Liver (tissue), 9 donors: ENCODE data around the gene SLC12A2. TPM values are rescaled to one million over a fixed set of nuclear protein-coding genes. Genes with fewer than 3 reads are reported as not detected.
A peak's percentile ranks its signal among the peaks of the same experiment; 100 is the strongest.

ENCODE experiments used
- DNase-seq: peaks from one replicate; pipeline ENCODE4 v3.0.0-alpha.2; 2017; ENCODE audit warnings: low spot score
- H3K27ac ChIP-seq, 2 donors: one replicate each; pipeline ENCODE4 v1.7.0; 2013; ENCODE audit warnings: inconsistent platforms in 2 of 2, low read length in 2 of 2, control low read depth in 1 of 2, low read depth in 1 of 2, mild to moderate bottlenecking in 1 of 2
- H3K27me3 ChIP-seq, 4 donors: one replicate each; pipeline versions ENCODE4 v1.6.1 to v1.7.0; 2013; ENCODE audit warnings: low read length in 3 of 4, inconsistent platforms in 1 of 4, mild to moderate bottlenecking in 1 of 4, moderate library complexity in 1 of 4; ENCODE audit not compliant: control insufficient read depth in 4 of 4, insufficient read depth in 4 of 4
- H3K36me3 ChIP-seq, 4 donors: one replicate each; pipeline versions ENCODE4 v1.6.1 to v1.7.0; 2013; ENCODE audit warnings: low read length in 3 of 4, mild to moderate bottlenecking in 3 of 4, low read depth in 1 of 4, moderate library complexity in 1 of 4; ENCODE audit not compliant: control insufficient read depth in 4 of 4, insufficient read depth in 3 of 4
- H3K4me1 ChIP-seq, 4 donors: one replicate each; pipeline versions ENCODE4 v1.6.1 to v1.7.0; 2013; ENCODE audit warnings: low read length in 3 of 4, mild to moderate bottlenecking in 3 of 4, moderate library complexity in 1 of 4; ENCODE audit not compliant: control insufficient read depth in 4 of 4, insufficient read depth in 4 of 4
- H3K4me3 ChIP-seq, 3 donors: one replicate each; pipeline versions ENCODE4 v1.6.1 to v1.7.0; 2013; ENCODE audit warnings: low read length in 3 of 3, control low read depth in 1 of 3, low read depth in 1 of 3, mild to moderate bottlenecking in 1 of 3
- H3K9ac ChIP-seq, 2 donors: one replicate each; pipeline ENCODE4 v1.7.0; 2013; ENCODE audit warnings: low read length in 2 of 2, mild to moderate bottlenecking in 2 of 2, moderate library complexity in 2 of 2, control low read depth in 1 of 2, low read depth in 1 of 2
- H3K9me3 ChIP-seq, 4 donors: one replicate each; pipeline versions ENCODE4 v1.6.1 to v1.7.0; 2013; ENCODE audit warnings: low read length in 3 of 4; ENCODE audit not compliant: control insufficient read depth in 4 of 4
- EGR1 ChIP-seq, 2 donors: IDR thresholded peaks; 2 replicates each; pipeline ENCODE4 v1.6.1; 2016 to 2018; ENCODE audit warnings: antibody characterized with exemption in 2 of 2, low read depth in 2 of 2
- FOXA1 ChIP-seq: IDR thresholded peaks from 2 replicates; pipeline ENCODE4 v1.6.1; 2016; ENCODE audit warnings: antibody characterized with exemption
- FOXA2 ChIP-seq: IDR thresholded peaks from 2 replicates; pipeline ENCODE4 v1.6.1; 2016; ENCODE audit warnings: antibody characterized with exemption
- HNF4A ChIP-seq, 2 donors: conservative IDR thresholded peaks; 2 replicates each; pipeline ENCODE4 v1.6.1; 2016; ENCODE audit warnings: antibody characterized with exemption in 2 of 2, mild to moderate bottlenecking in 2 of 2
- HNF4G ChIP-seq: IDR thresholded peaks from 2 replicates; pipeline ENCODE4 v1.6.1; 2016; ENCODE audit warnings: antibody characterized with exemption
- JUND ChIP-seq, 2 donors: IDR thresholded peaks; 2 replicates each; pipeline ENCODE4 v1.6.1; 2016; ENCODE audit warnings: antibody characterized with exemption in 2 of 2
- NR2F2 ChIP-seq: IDR thresholded peaks from 2 replicates; pipeline ENCODE4 v1.6.1; 2016; ENCODE audit warnings: antibody characterized with exemption
- RAD21 ChIP-seq, 2 donors: IDR thresholded peaks; 2 replicates each; pipeline ENCODE4 v1.6.1; 2016; ENCODE audit warnings: antibody characterized with exemption in 2 of 2, mild to moderate bottlenecking in 2 of 2
- SP1 ChIP-seq: IDR thresholded peaks from 2 replicates; pipeline ENCODE4 v1.6.1; 2018; ENCODE audit warnings: antibody characterized with exemption, mild to moderate bottlenecking
- YY1 ChIP-seq: IDR thresholded peaks from 2 replicates; pipeline ENCODE4 v1.6.1; 2016; ENCODE audit warnings: antibody characterized with exemption, mild to moderate bottlenecking
- WGBS: extraction: QIAGEN DNeasy Blood & Tissue Kit; methylation state at CpG from one replicate; pipeline ENCODE4 v1.1.7; 2013; 5-methylcytosine and 5-hydroxymethylcytosine counted together
- polyA plus RNA-seq, 2 donors: library from polyadenylated mRNA; stranded (reverse) in 1 of 2; unstranded in 1 of 2; fragments of 200-250 nt in 1 of 2; fragments of >200 nt in 1 of 2; fragmentation: Nextera tagmentation in 1 of 2; extraction: Ambion mirVana in 1 of 2; gene quantifications; one replicate each; pipeline versions ENCODE4 v1.2.1 to v1.2.3, GENCODE V29; 2013 to 2015
- total RNA-seq, 2 donors: library from RNA; depleted of rRNA; stranded (reverse); fragments of >200 nt; gene quantifications; one replicate each; pipeline ENCODE4 v1.2.3, GENCODE V29; 2014
- TF ChIP-seq, protein P1 (sequence below): fragments of 150-350 bp; IDR thresholded peaks from 2 replicates; pipeline ENCODE4 v1.5.1; 2017; ENCODE audit warnings: improper control_type of control experiment, low read depth, low read length; ENCODE audit not compliant: missing input control
- TF ChIP-seq, protein P2 (sequence below): IDR thresholded peaks from 2 replicates; pipeline ENCODE4 v1.6.1; 2016; ENCODE audit warnings: antibody characterized with exemption, mild to moderate bottlenecking
- TF ChIP-seq, protein P3 (sequence below): IDR thresholded peaks from 2 replicates; pipeline ENCODE4 v1.6.1; 2016; ENCODE audit warnings: antibody characterized with exemption
- TF ChIP-seq, protein P4 (sequence below): IDR thresholded peaks from 2 replicates; pipeline ENCODE4 v1.6.1; 2016; ENCODE audit warnings: antibody characterized with exemption
- donor health status: healthy.
- donor health status: healthy.
- donor health status: healthy.
- donor health status: healthy.
- donor health status: healthy.

Gene SLC12A2
- total and polyA plus RNA-seq, 4 donors, result 2.5 to 10.9 (median 5.7) TPM

DNA sequence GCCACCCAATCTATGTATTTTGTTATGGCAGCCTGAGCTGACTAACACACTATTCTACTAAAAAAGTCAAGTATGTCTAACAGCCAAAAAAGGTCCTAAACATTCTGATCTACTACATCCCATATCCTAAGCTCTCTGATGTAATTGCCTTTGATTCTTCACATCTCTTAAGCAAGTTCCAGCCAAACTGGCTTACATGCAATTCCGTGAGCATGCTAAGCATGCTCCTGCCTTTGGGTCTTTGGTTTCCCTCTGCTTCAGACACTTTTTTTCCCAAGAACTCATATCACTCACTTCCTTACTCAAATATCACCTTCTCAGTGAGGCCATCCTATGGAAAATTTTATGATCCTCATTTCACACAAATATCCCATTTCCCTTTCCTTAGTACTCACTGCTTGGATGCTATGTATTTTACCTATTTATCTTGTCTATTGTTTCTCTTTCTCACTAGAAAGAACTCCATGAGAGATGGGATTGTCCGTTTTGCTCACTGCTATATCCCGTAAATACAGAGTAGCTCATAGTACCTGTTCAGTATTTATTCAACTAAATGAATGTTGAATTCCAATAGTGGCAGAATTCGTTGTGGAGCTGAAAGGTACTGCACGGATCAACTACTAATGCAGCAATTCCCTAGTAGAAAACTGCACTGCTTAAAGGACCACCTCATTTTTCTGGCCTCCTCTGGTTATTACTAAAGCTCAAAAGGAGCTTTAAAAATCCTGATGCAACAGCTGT is 2.3 kb upstream of the SLC12A2 start:
- Histone ChIP-seq H3K27me3 (no peaks in the 10 kb centered on the region), H3K9me3 (no peaks in the 10 kb centered on the region), H3K36me3 (no peaks in the 10 kb centered on the region), H3K4me1 (peaks cover 4 to 14% (median 11%) of the 10 kb centered on the region in 4 donors), H3K9ac (no peak overlapping the region), H3K27ac (no peak overlapping the region), H3K4me3 (peak overlapping the region in 1 of 3 donors; percentile 78)
- DNase-seq, result no peak
- peak in 1 of 2 donors; percentile 34 for TF ChIP-seq RAD21 (IDR thresholded peaks at IDR 0.05)
- TF ChIP-seq, protein P1, sequence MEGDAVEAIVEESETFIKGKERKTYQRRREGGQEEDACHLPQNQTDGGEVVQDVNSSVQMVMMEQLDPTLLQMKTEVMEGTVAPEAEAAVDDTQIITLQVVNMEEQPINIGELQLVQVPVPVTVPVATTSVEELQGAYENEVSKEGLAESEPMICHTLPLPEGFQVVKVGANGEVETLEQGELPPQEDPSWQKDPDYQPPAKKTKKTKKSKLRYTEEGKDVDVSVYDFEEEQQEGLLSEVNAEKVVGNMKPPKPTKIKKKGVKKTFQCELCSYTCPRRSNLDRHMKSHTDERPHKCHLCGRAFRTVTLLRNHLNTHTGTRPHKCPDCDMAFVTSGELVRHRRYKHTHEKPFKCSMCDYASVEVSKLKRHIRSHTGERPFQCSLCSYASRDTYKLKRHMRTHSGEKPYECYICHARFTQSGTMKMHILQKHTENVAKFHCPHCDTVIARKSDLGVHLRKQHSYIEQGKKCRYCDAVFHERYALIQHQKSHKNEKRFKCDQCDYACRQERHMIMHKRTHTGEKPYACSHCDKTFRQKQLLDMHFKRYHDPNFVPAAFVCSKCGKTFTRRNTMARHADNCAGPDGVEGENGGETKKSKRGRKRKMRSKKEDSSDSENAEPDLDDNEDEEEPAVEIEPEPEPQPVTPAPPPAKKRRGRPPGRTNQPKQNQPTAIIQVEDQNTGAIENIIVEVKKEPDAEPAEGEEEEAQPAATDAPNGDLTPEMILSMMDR, result peak; percentile 27
- no peak for TF ChIP-seq YY1
- whole genome bisulfite sequencing, result 71% methylated on average over 5 of the region's 5 CpGs

DNA sequence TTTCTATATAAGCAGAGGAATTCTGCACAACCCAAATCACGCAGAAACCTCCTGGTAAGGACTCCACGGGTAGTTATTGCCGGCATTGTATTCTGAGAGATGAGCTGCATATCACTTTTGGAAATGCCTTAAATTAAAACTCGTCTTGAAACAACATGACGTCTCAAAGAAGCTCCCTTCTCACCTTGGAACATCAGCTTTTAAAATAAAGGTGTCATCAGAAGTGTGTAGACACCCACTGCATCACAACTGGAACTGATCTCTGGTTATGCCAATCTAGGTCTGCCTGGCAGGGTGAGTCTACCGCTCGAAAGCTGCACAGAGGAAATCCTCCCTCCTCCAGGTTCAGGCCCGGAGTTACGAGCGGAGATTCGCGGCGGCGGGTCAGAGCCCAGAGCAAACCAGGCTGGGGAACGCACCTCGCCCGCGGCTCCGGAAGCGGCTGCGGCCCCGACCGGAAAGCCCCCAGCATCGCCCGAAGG is 974 bp upstream of the SLC12A2 start:
- Histone ChIP-seq H3K27ac (peak overlapping the region; percentile 92 to 99), H3K4me3 (peak overlapping the region; percentile 78 to 89 (median 79)), H3K9ac (peak overlapping the region; percentile 75 to 90), H3K4me1 (peaks cover 4 to 14% (median 11%) of the 10 kb centered on the region in 4 donors), H3K36me3 (no peaks in the 10 kb centered on the region), H3K9me3 (no peaks in the 10 kb centered on the region), H3K27me3 (no peaks in the 10 kb centered on the region)
- DNase-seq, result no peak
- TF ChIP-seq, protein P1, result no peak
- TF ChIP-seq SP1, result peak; percentile 7
- no peak for TF ChIP-seq RAD21 (IDR thresholded peaks at IDR 0.05)
- no peak for TF ChIP-seq FOXA1
- TF ChIP-seq HNF4A (conservative IDR thresholded peaks at IDR 0.05), result no peak
- WGBS, result under 1% methylated on average over 25 of the region's 25 CpGs

DNA sequence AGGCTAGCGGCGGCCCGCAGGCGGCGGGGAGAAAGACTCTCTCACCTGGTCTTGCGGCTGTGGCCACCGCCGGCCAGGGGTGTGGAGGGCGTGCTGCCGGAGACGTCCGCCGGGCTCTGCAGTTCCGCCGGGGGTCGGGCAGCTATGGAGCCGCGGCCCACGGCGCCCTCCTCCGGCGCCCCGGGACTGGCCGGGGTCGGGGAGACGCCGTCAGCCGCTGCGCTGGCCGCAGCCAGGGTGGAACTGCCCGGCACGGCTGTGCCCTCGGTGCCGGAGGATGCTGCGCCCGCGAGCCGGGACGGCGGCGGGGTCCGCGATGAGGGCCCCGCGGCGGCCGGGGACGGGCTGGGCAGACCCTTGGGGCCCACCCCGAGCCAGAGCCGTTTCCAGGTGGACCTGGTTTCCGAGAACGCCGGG is 253 bp downstream of the SLC12A2 start:
- Histone ChIP-seq H3K9me3 (no peaks in the 10 kb centered on the region), H3K36me3 (no peaks in the 10 kb centered on the region), H3K27ac (peak overlapping the region; percentile 92 to 99), H3K4me3 (peak overlapping the region; percentile 47 to 79 (median 78)), H3K4me1 (peaks cover 4 to 14% (median 11%) of the 10 kb centered on the region in 4 donors), H3K27me3 (no peaks in the 10 kb centered on the region), H3K9ac (peak overlapping the region in 1 of 2 donors; percentile 36)
- under 1% methylated on average over 53 of the region's 53 CpGs for WGBS
- no peak for DNase-seq
- no peak for TF ChIP-seq SP1
- TF ChIP-seq JUND (IDR thresholded peaks at IDR 0.05), result no peak
- no peak for TF ChIP-seq HNF4G
- TF ChIP-seq, protein P2, sequence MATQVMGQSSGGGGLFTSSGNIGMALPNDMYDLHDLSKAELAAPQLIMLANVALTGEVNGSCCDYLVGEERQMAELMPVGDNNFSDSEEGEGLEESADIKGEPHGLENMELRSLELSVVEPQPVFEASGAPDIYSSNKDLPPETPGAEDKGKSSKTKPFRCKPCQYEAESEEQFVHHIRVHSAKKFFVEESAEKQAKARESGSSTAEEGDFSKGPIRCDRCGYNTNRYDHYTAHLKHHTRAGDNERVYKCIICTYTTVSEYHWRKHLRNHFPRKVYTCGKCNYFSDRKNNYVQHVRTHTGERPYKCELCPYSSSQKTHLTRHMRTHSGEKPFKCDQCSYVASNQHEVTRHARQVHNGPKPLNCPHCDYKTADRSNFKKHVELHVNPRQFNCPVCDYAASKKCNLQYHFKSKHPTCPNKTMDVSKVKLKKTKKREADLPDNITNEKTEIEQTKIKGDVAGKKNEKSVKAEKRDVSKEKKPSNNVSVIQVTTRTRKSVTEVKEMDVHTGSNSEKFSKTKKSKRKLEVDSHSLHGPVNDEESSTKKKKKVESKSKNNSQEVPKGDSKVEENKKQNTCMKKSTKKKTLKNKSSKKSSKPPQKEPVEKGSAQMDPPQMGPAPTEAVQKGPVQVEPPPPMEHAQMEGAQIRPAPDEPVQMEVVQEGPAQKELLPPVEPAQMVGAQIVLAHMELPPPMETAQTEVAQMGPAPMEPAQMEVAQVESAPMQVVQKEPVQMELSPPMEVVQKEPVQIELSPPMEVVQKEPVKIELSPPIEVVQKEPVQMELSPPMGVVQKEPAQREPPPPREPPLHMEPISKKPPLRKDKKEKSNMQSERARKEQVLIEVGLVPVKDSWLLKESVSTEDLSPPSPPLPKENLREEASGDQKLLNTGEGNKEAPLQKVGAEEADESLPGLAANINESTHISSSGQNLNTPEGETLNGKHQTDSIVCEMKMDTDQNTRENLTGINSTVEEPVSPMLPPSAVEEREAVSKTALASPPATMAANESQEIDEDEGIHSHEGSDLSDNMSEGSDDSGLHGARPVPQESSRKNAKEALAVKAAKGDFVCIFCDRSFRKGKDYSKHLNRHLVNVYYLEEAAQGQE, result no peak
- TF ChIP-seq, protein P3, sequence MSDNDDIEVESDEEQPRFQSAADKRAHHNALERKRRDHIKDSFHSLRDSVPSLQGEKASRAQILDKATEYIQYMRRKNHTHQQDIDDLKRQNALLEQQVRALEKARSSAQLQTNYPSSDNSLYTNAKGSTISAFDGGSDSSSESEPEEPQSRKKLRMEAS, result no peak
- no peak for TF ChIP-seq YY1
- TF ChIP-seq, protein P4, sequence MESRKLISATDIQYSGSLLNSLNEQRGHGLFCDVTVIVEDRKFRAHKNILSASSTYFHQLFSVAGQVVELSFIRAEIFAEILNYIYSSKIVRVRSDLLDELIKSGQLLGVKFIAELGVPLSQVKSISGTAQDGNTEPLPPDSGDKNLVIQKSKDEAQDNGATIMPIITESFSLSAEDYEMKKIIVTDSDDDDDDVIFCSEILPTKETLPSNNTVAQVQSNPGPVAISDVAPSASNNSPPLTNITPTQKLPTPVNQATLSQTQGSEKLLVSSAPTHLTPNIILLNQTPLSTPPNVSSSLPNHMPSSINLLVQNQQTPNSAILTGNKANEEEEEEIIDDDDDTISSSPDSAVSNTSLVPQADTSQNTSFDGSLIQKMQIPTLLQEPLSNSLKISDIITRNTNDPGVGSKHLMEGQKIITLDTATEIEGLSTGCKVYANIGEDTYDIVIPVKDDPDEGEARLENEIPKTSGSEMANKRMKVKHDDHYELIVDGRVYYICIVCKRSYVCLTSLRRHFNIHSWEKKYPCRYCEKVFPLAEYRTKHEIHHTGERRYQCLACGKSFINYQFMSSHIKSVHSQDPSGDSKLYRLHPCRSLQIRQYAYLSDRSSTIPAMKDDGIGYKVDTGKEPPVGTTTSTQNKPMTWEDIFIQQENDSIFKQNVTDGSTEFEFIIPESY, result no peak
- TF ChIP-seq HNF4A (conservative IDR thresholded peaks at IDR 0.05), result no peak
- TF ChIP-seq FOXA1, result no peak
- no peak for TF ChIP-seq FOXA2
- TF ChIP-seq NR2F2, result no peak
- TF ChIP-seq EGR1 (IDR thresholded peaks at IDR 0.05; ENCODE audit: low read depth in 2 of 2), result no peak
